PFSK-1 (cell line): ENCODE results near the gene FOXG1.

Experiments
- FOXP2 ChIP-seq: optimal IDR thresholded peaks from 2 replicates; pipeline ENCODE3; 2011; ENCODE audit warnings: borderline replicate concordance, control low read depth, inconsistent platforms; ENCODE audit not compliant: insufficient read depth; ENCODE audit errors: extremely low read length, extremely low read depth
- TF ChIP-seq, protein P1 (sequence below), 2 experiments: IDR thresholded peaks; 2 replicates each; pipeline versions ENCODE4 v1.6.1 to v1.8.0; 2011 to 2012; ENCODE audit warnings: low read depth in 2 of 2, low read length in 2 of 2, control low read depth in 1 of 2, inconsistent platforms in 1 of 2, mild to moderate bottlenecking in 1 of 2, moderate library complexity in 1 of 2; ENCODE audit not compliant: insufficient read depth in 1 of 2

DNA sequence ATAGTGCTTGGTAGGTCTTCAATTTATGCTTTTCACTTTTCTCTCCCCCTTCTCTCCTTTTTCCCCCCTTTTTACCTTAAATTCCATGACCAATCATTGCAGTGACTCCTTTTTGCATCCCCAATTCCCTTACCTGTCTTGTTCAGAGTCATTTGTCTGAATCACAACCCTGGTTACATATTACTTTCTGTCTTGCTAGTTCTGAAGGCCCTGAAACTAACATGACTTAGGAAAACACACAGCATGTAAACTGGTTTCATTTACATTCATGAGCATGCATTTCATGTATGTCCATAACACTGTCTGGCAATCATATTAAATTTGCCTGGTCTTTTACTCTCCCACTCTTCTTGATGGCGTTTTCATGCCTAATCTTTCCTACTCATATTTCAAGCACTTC is 20.3 kb upstream of the FOXG1 start:
- no peak for TF ChIP-seq FOXP2
- TF ChIP-seq, protein P1, sequence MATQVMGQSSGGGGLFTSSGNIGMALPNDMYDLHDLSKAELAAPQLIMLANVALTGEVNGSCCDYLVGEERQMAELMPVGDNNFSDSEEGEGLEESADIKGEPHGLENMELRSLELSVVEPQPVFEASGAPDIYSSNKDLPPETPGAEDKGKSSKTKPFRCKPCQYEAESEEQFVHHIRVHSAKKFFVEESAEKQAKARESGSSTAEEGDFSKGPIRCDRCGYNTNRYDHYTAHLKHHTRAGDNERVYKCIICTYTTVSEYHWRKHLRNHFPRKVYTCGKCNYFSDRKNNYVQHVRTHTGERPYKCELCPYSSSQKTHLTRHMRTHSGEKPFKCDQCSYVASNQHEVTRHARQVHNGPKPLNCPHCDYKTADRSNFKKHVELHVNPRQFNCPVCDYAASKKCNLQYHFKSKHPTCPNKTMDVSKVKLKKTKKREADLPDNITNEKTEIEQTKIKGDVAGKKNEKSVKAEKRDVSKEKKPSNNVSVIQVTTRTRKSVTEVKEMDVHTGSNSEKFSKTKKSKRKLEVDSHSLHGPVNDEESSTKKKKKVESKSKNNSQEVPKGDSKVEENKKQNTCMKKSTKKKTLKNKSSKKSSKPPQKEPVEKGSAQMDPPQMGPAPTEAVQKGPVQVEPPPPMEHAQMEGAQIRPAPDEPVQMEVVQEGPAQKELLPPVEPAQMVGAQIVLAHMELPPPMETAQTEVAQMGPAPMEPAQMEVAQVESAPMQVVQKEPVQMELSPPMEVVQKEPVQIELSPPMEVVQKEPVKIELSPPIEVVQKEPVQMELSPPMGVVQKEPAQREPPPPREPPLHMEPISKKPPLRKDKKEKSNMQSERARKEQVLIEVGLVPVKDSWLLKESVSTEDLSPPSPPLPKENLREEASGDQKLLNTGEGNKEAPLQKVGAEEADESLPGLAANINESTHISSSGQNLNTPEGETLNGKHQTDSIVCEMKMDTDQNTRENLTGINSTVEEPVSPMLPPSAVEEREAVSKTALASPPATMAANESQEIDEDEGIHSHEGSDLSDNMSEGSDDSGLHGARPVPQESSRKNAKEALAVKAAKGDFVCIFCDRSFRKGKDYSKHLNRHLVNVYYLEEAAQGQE (IDR thresholded peaks at IDR 0.05; ENCODE audit: insufficient read depth in 1 of 2, low read depth in 2 of 2, low read length in 2 of 2), result no peak
